Neural cell (in vitro differentiated cells): Measurements from ENCODE around the gene TLE4. TPM values are rescaled to one million over a fixed set of nuclear protein-coding genes. Genes with fewer than 3 reads are reported as not detected.

Experiments used
- H2AFZ ChIP-seq: fragments of 200-600, 300-800 bp; sonication (generic), shearing (Covaris generic); 2 replicates; pipeline ENCODE4 v1.6.0; 2014; ENCODE audit warnings: low read depth, mild to moderate bottlenecking, antibody characterized with exemption, low read length, moderate library complexity
- H3F3A ChIP-seq: fragments of 200-600 bp; shearing (Covaris generic); 2 replicates; pipeline ENCODE4 v1.6.1; 2016; ENCODE audit warnings: mild to moderate bottlenecking, moderate library complexity, mixed read lengths, antibody characterized with exemption, low read length; ENCODE audit not compliant: insufficient read depth, poor library complexity, severe bottlenecking
- H3K27ac ChIP-seq: fragments of 200-600, 300-800 bp; sonication (generic), shearing (Covaris generic); 2 replicates; pipeline ENCODE4 v1.5.1; 2014; ENCODE audit warnings: mild to moderate bottlenecking, low read length, moderate library complexity
- H3K27me3 ChIP-seq: fragments of 300-800, 200-600 bp; sonication (generic), shearing (Covaris generic); 2 replicates; pipeline ENCODE4 v1.6.0; 2014; ENCODE audit warnings: mild to moderate bottlenecking, low read depth, low read length, moderate library complexity; ENCODE audit not compliant: insufficient read depth
- H3K36me3 ChIP-seq: fragments of 300-800, 200-600 bp; sonication (generic), shearing (Covaris generic); 2 replicates; pipeline ENCODE4 v1.5.1; 2014; ENCODE audit warnings: mild to moderate bottlenecking, antibody characterized with exemption, low read length, moderate library complexity; ENCODE audit not compliant: insufficient read depth
- H3K4me2 ChIP-seq: fragments of 300-800, 200-600 bp; sonication (generic), shearing (Covaris generic); 2 replicates; pipeline ENCODE4 v1.6.0; 2014; ENCODE audit warnings: mild to moderate bottlenecking, low read length
- H3K4me3 ChIP-seq: fragments of 300-800, 200-600 bp; sonication (generic), shearing (Covaris generic); 2 replicates; pipeline ENCODE4 v1.5.1; 2014; ENCODE audit warnings: mild to moderate bottlenecking, low read length, moderate library complexity
- H3K79me2 ChIP-seq: fragments of 200-600 bp; shearing (Covaris generic); replicated peaks from 2 replicates; pipeline ENCODE4 v1.6.0; 2014; ENCODE audit warnings: mild to moderate bottlenecking, low read length, moderate library complexity; ENCODE audit not compliant: insufficient read depth
- H3K9ac ChIP-seq: fragments of 300-800, 200-600 bp; sonication (generic), shearing (Covaris generic); 2 replicates; pipeline ENCODE4 v1.6.1; 2016; ENCODE audit warnings: mild to moderate bottlenecking, low read length, mixed read lengths
- H3K9me2 ChIP-seq: fragments of 200-600 bp; shearing (Covaris generic); 2 replicates; pipeline ENCODE4 v1.6.1; 2016; ENCODE audit warnings: mild to moderate bottlenecking, low read length, mixed read lengths; ENCODE audit not compliant: insufficient read depth
- H3K9me3 ChIP-seq: fragments of 200-600, 300-800 bp; sonication (generic), shearing (Covaris generic); 2 replicates; pipeline ENCODE4 v1.6.1; 2016; ENCODE audit warnings: mild to moderate bottlenecking, mixed run types, low read length, moderate library complexity, mixed read lengths
- H4K20me1 ChIP-seq: fragments of 200-600 bp; shearing (Covaris generic); 2 replicates; pipeline ENCODE4 v1.6.1; 2016; ENCODE audit warnings: mild to moderate bottlenecking, mixed run types; ENCODE audit not compliant: insufficient read depth
- EP300 ChIP-seq: fragments of 450-650 bp; conservative IDR thresholded peaks from 2 replicates; pipeline ENCODE4 v1.6.1; 2014; ENCODE audit warnings: antibody characterized with exemption, mild to moderate bottlenecking, moderate library complexity; ENCODE audit not compliant: poor library complexity, severe bottlenecking
- EZH2 ChIP-seq: fragments of 200-600, 300-800 bp; shearing (Covaris generic), sonication (generic); IDR thresholded peaks from 2 replicates; pipeline ENCODE4 v1.6.1; 2014; ENCODE audit warnings: antibody characterized with exemption, low read length, borderline replicate concordance, mild to moderate bottlenecking; ENCODE audit not compliant: insufficient read depth, poor library complexity, severe bottlenecking
- MXI1 ChIP-seq: fragments of 450-650 bp; conservative IDR thresholded peaks from 2 replicates; pipeline ENCODE4 v1.6.1; 2014; ENCODE audit warnings: antibody characterized with exemption, mild to moderate bottlenecking; ENCODE audit not compliant: poor library complexity, severe bottlenecking
- POLR2AphosphoS5 ChIP-seq: IDR thresholded peaks from 2 replicates; pipeline ENCODE4 v1.6.1; 2012
- RAD21 ChIP-seq: fragments of 450-650 bp; conservative IDR thresholded peaks from 2 replicates; pipeline ENCODE4 v1.6.1; 2014; ENCODE audit warnings: antibody characterized with exemption, mild to moderate bottlenecking, moderate library complexity
- SMC3 ChIP-seq: fragments of 450-650 bp; conservative IDR thresholded peaks from 2 replicates; pipeline ENCODE4 v1.6.1; 2014; ENCODE audit warnings: antibody characterized with exemption, mild to moderate bottlenecking, moderate library complexity; ENCODE audit not compliant: poor library complexity
- TAF1 ChIP-seq: IDR thresholded peaks from 2 replicates; pipeline ENCODE4 v1.6.1; 2012; ENCODE audit warnings: low read depth
- polyA plus RNA-seq: library from polyadenylated mRNA; depleted of rRNA; stranded (reverse); fragments of >200 nt; gene quantifications from 2 replicates; pipeline ENCODE4 v1.2.3, GENCODE V29; 2014
- TF ChIP-seq, protein P1 (sequence below): fragments of 450-650 bp; IDR thresholded peaks from 2 replicates; pipeline ENCODE4 v1.5.1; 2014; ENCODE audit warnings: antibody characterized with exemption, mild to moderate bottlenecking, moderate library complexity; ENCODE audit not compliant: poor library complexity, severe bottlenecking
- TF ChIP-seq, protein P2 (sequence below): IDR thresholded peaks from 2 replicates; pipeline ENCODE4 v1.6.1; 2012; ENCODE audit warnings: borderline replicate concordance

Gene TLE4
- polyA plus RNA-seq, 1 donor from 2014 or later, result 143 TPM

DNA sequence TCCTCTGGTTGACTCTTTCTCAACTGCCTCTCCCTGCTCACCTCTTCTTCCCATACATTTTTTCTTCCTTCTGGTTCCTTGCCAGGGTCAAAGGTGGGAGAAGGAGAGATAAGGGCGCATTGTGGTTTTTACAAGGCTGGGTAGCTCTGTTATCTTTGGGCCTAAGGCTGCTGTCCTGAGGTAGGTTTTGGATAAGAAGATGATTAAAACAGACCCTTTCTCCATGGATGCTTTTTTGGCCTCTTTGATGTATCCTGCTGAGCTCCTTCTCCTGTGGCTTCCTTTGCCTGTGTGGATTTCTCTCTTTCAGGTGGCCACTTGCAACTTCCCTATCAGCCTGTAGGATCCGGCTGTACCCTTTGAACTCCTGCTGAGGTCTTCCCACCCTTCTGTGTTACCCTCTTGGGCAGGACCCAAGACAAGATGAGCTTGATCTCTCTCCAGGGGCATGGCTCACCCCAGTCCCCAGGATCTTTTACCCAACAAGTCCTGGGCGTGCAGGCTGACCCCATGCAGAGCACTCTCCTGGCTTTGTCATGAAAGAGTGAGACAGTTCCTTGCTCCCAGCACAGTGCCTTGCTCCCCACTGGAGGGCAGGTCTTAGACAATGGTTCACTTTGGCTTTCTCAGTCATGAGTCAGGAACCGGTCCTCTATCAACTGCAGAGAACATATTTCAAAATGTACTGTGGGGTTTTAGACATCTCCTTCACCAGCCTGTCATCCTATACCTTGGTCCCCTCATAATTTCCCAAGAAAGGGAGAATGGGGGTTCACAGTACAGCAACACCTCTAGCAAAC lies 197.9 kb downstream of the TLE4 start:
- H3K27ac ChIP-seq, result no peak overlapping the region
- TF ChIP-seq POLR2AphosphoS5 (no peak), SMC3 (no peak), TAF1 (no peak), RAD21 (no peak), EP300 (no peak), MXI1 (no peak), EZH2 (no peak)
- TF ChIP-seq, protein P1, sequence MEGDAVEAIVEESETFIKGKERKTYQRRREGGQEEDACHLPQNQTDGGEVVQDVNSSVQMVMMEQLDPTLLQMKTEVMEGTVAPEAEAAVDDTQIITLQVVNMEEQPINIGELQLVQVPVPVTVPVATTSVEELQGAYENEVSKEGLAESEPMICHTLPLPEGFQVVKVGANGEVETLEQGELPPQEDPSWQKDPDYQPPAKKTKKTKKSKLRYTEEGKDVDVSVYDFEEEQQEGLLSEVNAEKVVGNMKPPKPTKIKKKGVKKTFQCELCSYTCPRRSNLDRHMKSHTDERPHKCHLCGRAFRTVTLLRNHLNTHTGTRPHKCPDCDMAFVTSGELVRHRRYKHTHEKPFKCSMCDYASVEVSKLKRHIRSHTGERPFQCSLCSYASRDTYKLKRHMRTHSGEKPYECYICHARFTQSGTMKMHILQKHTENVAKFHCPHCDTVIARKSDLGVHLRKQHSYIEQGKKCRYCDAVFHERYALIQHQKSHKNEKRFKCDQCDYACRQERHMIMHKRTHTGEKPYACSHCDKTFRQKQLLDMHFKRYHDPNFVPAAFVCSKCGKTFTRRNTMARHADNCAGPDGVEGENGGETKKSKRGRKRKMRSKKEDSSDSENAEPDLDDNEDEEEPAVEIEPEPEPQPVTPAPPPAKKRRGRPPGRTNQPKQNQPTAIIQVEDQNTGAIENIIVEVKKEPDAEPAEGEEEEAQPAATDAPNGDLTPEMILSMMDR, result no peak
- TF ChIP-seq, protein P2, sequence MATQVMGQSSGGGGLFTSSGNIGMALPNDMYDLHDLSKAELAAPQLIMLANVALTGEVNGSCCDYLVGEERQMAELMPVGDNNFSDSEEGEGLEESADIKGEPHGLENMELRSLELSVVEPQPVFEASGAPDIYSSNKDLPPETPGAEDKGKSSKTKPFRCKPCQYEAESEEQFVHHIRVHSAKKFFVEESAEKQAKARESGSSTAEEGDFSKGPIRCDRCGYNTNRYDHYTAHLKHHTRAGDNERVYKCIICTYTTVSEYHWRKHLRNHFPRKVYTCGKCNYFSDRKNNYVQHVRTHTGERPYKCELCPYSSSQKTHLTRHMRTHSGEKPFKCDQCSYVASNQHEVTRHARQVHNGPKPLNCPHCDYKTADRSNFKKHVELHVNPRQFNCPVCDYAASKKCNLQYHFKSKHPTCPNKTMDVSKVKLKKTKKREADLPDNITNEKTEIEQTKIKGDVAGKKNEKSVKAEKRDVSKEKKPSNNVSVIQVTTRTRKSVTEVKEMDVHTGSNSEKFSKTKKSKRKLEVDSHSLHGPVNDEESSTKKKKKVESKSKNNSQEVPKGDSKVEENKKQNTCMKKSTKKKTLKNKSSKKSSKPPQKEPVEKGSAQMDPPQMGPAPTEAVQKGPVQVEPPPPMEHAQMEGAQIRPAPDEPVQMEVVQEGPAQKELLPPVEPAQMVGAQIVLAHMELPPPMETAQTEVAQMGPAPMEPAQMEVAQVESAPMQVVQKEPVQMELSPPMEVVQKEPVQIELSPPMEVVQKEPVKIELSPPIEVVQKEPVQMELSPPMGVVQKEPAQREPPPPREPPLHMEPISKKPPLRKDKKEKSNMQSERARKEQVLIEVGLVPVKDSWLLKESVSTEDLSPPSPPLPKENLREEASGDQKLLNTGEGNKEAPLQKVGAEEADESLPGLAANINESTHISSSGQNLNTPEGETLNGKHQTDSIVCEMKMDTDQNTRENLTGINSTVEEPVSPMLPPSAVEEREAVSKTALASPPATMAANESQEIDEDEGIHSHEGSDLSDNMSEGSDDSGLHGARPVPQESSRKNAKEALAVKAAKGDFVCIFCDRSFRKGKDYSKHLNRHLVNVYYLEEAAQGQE, result no peak

DNA sequence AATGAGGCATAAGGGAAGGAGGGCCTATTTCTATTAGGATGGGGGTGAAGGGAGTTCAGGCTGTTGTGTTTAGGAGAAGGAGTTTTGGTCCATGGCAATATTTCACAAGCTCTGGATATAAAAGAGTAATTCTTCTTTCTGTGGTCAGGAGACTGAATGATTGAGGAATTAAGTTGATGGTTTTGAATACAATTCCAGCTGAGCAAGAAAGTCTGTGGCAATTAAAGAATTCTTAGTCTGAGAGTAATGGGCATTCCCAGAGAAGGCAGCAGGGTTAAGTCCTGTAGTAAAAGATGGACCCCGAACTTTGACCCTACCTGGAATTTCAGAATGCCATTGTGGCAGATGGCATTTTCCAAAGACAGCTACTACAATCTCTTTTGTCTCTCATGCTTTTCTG lies 202.6 kb downstream of the TLE4 start:
- Histone ChIP-seq H2AFZ (no peak overlapping the region), H4K20me1 (no peaks in the 10 kb centered on the region), H3K4me2 (no peak overlapping the region), H3K79me2 (no peaks in the 10 kb centered on the region), H3F3A (no peaks in the 10 kb centered on the region), H3K9ac (no peak overlapping the region), H3K4me3 (no peak overlapping the region), H3K9me2 (no peaks in the 10 kb centered on the region), H3K36me3 (no peaks in the 10 kb centered on the region), H3K27ac (no peak overlapping the region), H3K9me3 (no peaks in the 10 kb centered on the region), H3K27me3 (no peaks in the 10 kb centered on the region)
- TF ChIP-seq TAF1 (no peak), SMC3 (no peak), POLR2AphosphoS5 (no peak)
- TF ChIP-seq, protein P1, result no peak
- TF ChIP-seq, protein P2, result no peak

More for the DNA sequence above, 197.9 kb downstream of the TLE4 start:
- no peak overlapping the region for H3K4me2 ChIP-seq
- H3K9ac ChIP-seq, result no peak overlapping the region
- H2AFZ ChIP-seq, result no peak overlapping the region
- H3K9me3 ChIP-seq, result no peaks in the 10 kb centered on the region
- H3K4me3 ChIP-seq, result no peak overlapping the region
- H3F3A ChIP-seq, result no peaks in the 10 kb centered on the region
- H4K20me1 ChIP-seq, result no peaks in the 10 kb centered on the region
- H3K27me3 ChIP-seq, result no peaks in the 10 kb centered on the region
- no peaks in the 10 kb centered on the region for H3K36me3 ChIP-seq
- no peaks in the 10 kb centered on the region for H3K79me2 ChIP-seq
- H3K9me2 ChIP-seq, result no peaks in the 10 kb centered on the region
